ENCODE measurements around the gene ARHGAP22. TPM values are rescaled to one million over a fixed set of nuclear protein-coding genes. Genes with fewer than 3 reads are reported as not detected.
A peak's percentile ranks its signal among the peaks of the same experiment; 100 is the strongest.

ARHGAP22 gene
- total RNA-seq, 4 donors from 2014 or later, result 7.7 to 16.5 (median 14.3) TPM

DNA sequence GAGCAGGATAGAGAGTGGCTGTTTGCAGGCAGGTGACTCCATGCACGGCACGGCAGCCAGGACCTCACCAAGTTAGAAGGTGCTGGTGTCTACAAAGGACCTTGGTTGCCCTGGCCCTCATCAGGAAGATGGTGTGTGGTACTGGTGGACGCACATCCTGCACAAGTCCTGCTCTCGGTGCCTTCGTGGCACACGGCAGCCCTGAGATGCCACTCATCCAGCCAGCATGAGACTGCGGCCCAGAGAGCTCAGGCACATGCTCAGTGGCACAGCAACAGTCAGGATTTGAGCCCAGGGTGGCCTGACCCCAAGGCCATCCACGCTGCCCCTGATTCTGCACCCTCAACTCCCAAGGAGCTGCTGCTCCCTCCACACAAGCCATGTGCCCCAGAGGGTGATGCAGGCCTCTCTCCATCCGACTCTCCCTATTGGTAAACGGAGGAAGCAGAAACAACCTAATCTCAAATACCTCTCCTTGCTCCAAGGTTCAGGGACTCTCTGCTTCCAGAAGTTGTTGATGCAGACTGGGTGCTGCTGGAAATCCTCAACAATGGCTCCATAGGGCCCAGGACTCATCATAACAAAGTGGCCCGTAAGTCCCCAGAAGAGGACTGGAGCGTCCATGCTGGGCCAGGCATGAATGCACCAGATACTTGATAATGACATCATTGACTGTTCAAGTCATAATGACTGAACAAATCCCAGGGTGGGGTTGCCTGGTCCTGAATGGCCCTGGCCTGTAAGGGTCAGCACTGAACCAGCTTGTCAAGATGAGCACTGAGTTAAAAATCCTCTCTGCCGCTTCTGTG lies 93.6 kb downstream of the ARHGAP22 start:
- H3K4me1 ChIP-seq, result peaks cover 0 to 14% (median 0%) of the 10 kb centered on the region in 4 donors
- H3K36me3 ChIP-seq, result no peaks in the 10 kb centered on the region
- no peak overlapping the region for H3K27ac ChIP-seq
- DNase-seq (ENCODE audit: low spot score in 2 of 2), result no peak
- H3K4me3 ChIP-seq, result no peak overlapping the region
- H3K9me3 ChIP-seq, result peaks cover 0 to 33% (median 5%) of the 10 kb centered on the region in 4 donors
- no peak for TF ChIP-seq POLR2A (IDR thresholded peaks at IDR 0.05)
- TF ChIP-seq EP300 (IDR thresholded peaks at IDR 0.05), result no peak
- TF ChIP-seq, protein P1, sequence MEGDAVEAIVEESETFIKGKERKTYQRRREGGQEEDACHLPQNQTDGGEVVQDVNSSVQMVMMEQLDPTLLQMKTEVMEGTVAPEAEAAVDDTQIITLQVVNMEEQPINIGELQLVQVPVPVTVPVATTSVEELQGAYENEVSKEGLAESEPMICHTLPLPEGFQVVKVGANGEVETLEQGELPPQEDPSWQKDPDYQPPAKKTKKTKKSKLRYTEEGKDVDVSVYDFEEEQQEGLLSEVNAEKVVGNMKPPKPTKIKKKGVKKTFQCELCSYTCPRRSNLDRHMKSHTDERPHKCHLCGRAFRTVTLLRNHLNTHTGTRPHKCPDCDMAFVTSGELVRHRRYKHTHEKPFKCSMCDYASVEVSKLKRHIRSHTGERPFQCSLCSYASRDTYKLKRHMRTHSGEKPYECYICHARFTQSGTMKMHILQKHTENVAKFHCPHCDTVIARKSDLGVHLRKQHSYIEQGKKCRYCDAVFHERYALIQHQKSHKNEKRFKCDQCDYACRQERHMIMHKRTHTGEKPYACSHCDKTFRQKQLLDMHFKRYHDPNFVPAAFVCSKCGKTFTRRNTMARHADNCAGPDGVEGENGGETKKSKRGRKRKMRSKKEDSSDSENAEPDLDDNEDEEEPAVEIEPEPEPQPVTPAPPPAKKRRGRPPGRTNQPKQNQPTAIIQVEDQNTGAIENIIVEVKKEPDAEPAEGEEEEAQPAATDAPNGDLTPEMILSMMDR (IDR thresholded peaks at IDR 0.05), result no peak
- no peaks in the 10 kb centered on the region for H3K27me3 ChIP-seq
- WGBS, 2 donors, result 82 to 85% methylated on average over 10 to 13 of the region's 13 CpGs

DNA sequence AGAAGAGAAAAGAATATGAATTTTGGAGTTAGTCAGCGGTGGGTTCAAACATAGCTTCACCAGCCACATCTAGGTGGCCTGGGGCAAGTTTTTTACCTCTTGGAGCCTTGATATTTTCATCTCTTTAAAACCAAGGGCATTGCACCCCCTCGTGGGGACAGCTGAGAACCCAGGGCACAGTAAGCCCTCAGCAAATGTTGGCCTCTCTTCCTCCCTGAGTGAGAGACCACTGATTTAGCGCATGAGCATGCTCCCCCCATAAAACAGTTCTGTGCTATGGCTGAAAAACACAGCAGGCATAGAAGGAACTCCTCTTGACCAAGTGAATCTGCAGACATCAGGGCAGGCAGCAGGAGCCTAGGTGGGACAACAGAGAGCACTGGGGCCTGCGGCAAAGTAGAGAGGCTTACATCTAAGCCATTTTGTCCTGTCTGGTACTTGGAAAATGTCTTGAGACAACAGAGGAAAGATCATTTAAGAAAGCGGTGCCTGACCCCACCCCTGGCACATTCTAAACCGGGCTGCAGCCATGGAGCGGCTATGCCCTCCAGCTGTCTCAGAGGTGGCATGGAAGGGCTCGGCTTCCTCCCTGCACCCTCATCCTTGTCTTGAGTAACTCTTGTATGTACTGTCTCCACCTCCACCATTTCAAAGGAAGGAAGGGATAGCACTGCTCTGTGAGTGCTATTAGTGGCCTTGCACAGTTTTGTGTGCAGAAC lies 94.7 kb downstream of the ARHGAP22 start:
- no peaks in the 10 kb centered on the region for H3K36me3 ChIP-seq
- no peak overlapping the region for H3K27ac ChIP-seq
- peaks cover 0 to 14% (median 0%) of the 10 kb centered on the region in 4 donors for H3K4me1 ChIP-seq
- no peak overlapping the region for H3K4me3 ChIP-seq
- TF ChIP-seq EP300 (IDR thresholded peaks at IDR 0.05), result no peak
- TF ChIP-seq, protein P1 (IDR thresholded peaks at IDR 0.05), result no peak
- no peak for TF ChIP-seq POLR2A (IDR thresholded peaks at IDR 0.05)
- DNase-seq (ENCODE audit: low spot score in 2 of 2), result no peak
- peaks cover 0 to 22% (median 5%) of the 10 kb centered on the region in 4 donors for H3K9me3 ChIP-seq
- 82 to 86% methylated on average over 8 of the region's 8 CpGs for WGBS, 2 donors
- no peaks in the 10 kb centered on the region for H3K27me3 ChIP-seq

DNA sequence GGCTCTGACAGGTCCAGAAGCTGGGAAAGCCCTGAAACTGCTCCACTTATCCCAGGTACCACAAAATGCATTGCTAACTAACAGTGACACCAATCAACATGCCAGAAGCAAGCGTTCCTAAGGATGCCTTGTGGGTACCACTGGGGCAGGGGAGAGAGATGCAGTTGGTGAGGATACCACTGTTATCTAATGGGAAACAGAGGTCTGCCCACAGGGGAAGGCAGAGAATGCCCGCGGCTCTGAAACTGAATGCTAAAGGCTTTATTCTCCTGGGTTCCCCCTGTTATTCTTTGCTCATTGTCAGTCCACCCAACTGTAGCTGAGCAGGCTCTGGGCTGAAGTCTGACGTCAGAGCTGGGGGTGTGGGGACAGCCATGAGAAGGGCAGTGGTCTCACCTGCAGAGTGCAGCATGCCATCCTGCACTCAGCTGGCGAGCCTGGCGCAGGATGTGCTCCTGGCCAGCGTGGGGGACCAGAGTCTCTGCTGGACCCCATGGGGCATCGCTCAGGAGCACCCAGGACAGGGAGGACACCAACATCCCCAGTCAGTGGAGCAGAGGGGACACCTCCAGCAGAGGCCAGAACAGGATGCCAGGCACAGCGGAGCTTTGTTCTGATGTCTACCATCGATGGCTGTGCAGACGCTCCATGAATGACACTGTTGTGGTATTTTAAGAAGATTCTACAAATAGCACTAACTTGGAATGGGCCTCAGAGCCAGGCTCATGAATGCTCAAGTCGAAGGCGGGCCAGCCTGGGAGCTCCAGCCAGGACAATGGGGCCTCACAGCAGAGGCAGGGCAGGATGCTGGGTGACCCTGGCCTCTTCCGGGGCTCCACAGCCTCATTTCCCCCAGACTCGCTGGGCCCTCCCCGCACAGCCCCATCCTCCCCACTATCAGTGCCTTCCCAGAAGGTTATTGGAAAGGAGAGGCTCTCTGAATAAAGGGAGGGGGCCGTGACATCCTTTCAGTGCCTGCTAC lies 95.8 kb downstream of the ARHGAP22 start:
- TF ChIP-seq, protein P1 (IDR thresholded peaks at IDR 0.05), result no peak
- TF ChIP-seq EP300 (IDR thresholded peaks at IDR 0.05) (no peak), POLR2A (IDR thresholded peaks at IDR 0.05) (no peak)
- Histone ChIP-seq H3K4me3 (no peak overlapping the region), H3K4me1 (peaks cover 0 to 14% (median 0%) of the 10 kb centered on the region in 4 donors), H3K36me3 (no peaks in the 10 kb centered on the region), H3K27ac (no peak overlapping the region), H3K9me3 (peaks cover 0 to 13% (median 2%) of the 10 kb centered on the region in 4 donors), H3K27me3 (no peaks in the 10 kb centered on the region)
- 46 to 53% methylated on average over 17 of the region's 17 CpGs for WGBS, 2 donors
- no peak for DNase-seq (ENCODE audit: low spot score in 2 of 2)

DNA sequence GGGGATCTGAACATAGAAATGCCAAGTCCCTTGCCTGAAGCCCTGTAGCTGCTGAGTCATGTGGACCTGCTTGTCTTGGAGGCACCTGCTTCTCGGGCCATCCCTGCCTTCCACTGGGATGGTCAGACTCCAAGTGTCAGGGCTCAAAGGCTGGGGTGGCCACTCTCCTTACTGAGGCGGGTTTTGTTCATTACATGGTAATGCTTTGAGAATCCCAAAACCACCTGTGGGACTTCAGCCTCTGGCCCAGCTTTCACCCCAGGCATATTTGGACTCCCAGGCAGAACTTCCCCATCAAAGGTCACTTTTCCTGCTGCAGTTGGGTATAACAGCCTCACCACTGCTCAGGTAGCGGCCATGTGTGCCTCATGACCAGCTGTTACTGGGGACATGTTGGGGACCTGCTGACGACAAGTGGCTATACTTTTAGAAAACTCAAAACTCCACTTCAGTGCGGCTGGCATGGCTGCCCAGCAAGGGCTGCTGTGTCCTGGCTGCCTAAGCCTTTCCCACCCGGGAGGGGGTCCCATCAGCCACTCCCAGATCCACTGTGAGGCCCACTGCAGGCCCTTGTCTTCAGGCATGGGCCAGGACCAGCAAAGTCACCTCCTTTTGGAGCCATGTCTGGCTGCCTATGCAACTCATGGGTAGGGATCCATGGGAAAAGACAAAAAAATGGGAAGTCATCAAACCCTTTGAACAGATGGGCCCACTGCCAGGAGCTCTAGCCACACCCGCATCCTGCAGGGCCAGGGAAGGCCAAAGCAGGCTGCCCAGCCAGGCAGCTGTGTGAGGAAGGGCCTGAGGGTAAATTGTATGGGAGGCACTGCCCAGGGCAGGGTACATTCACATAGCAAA lies 96.7 kb downstream of the ARHGAP22 start:
- 87 to 89% methylated on average over 7 of the region's 7 CpGs for WGBS, 2 donors

More for the DNA sequence above, 96.7 kb downstream of the ARHGAP22 start:
- Histone ChIP-seq H3K27me3 (no peaks in the 10 kb centered on the region), H3K36me3 (no peaks in the 10 kb centered on the region), H3K4me3 (no peak overlapping the region), H3K4me1 (peaks cover 0 to 14% (median 0%) of the 10 kb centered on the region in 4 donors), H3K27ac (no peak overlapping the region), H3K9me3 (peaks cover 0 to 3% (median 0%) of the 10 kb centered on the region in 4 donors)
- TF ChIP-seq, protein P1 (IDR thresholded peaks at IDR 0.05), result no peak
- no peak for TF ChIP-seq POLR2A (IDR thresholded peaks at IDR 0.05)
- TF ChIP-seq EP300 (IDR thresholded peaks at IDR 0.05), result no peak
- peak; percentile 26 to 32 for DNase-seq (ENCODE audit: low spot score in 2 of 2)

All from tibial nerve (tissue), 4 donors.